GM18867 (cell line): Measurements from ENCODE around the gene HJURP.

Experiments
- ATAC-seq: cut with Tn5 transposase; IDR thresholded peaks from one replicate; pipeline ENCODE4 v1.9.1; 2021; ENCODE audit warnings: mild to moderate bottlenecking, moderate library complexity; ENCODE audit not compliant: unreplicated experiment

HJURP gene

GRCh38 chr2:233849607-233850271, 4.6 kb downstream of the HJURP start:
- ATAC-seq: no peak

- no peak for ATAC-seq
Measured at GRCh38 chr2:233848276-233848675, 6.1 kb downstream of the HJURP start.

- no peak for ATAC-seq
Measured at GRCh38 chr2:233847248-233847898, 7.0 kb downstream of the HJURP start.

- ATAC-seq: no peak
Measured at GRCh38 chr2:233846387-233847247, 7.7 kb downstream of the HJURP start.

- no peak for ATAC-seq
Measured at GRCh38 chr2:233845301-233846060, 8.9 kb downstream of the HJURP start.

GRCh38 chr2:233844836-233845235, 9.5 kb downstream of the HJURP start:
- ATAC-seq: no peak

- no peak for ATAC-seq
Measured at GRCh38 chr2:233844064-233844807, 10.1 kb downstream of the HJURP start.

GRCh38 chr2:233841183-233841582, 13.2 kb downstream of the HJURP start:
- no peak for ATAC-seq

- no peak for ATAC-seq
Measured at GRCh38 chr2:233840520-233840919, 13.8 kb downstream of the HJURP start.

GRCh38 chr2:233839447-233839820, 14.9 kb downstream of the HJURP start:
- ATAC-seq: no peak

GRCh38 chr2:233838726-233839446, 15.4 kb downstream of the HJURP start:
- ATAC-seq: no peak

GRCh38 chr2:233838251-233838650, 16.1 kb downstream of the HJURP start:
- no peak for ATAC-seq

- no peak for ATAC-seq
Measured at GRCh38 chr2:233837694-233838229, 16.6 kb downstream of the HJURP start.

GRCh38 chr2:233836359-233836758, 18.0 kb downstream of the HJURP start:
- no peak for ATAC-seq

GRCh38 chr2:233835230-233836186, 18.8 kb downstream of the HJURP start:
- ATAC-seq: no peak

- ATAC-seq: no peak
Measured at GRCh38 chr2:233833345-233833744, 21.0 kb downstream of the HJURP start.

GRCh38 chr2:233832869-233833311, 21.4 kb downstream of the HJURP start:
- ATAC-seq: no peak

- ATAC-seq: no peak
Measured at GRCh38 chr2:233832414-233832813, 21.9 kb downstream of the HJURP start.
